Endodermal cell (in vitro differentiated cells): ENCODE measurements around the gene AP5S1. TPM values are rescaled to one million over a fixed set of nuclear protein-coding genes. Genes with fewer than 3 reads are reported as not detected.

Experiments
- DNase-seq: peaks from one replicate; pipeline ENCODE4 v3.0.0-alpha.2; 2017
- H3K27ac ChIP-seq: 2 replicates; pipeline ENCODE4 v1.5.1; 2013; ENCODE audit warnings: mild to moderate bottlenecking, low read depth, low read length, moderate library complexity
- H3K27me3 ChIP-seq: 2 replicates; pipeline ENCODE4 v1.6.1; 2013; ENCODE audit warnings: mild to moderate bottlenecking, low read length, moderate library complexity; ENCODE audit not compliant: insufficient read depth, control insufficient read depth, poor library complexity, severe bottlenecking
- H3K36me3 ChIP-seq: 2 replicates; pipeline ENCODE4 v1.7.0; 2013; ENCODE audit warnings: mild to moderate bottlenecking, low read length, moderate library complexity; ENCODE audit not compliant: control insufficient read depth, insufficient read depth
- H3K4me1 ChIP-seq: one replicate; pipeline ENCODE4 v1.7.0; 2013; ENCODE audit warnings: low read length; ENCODE audit not compliant: control insufficient read depth, insufficient read depth
- H3K4me3 ChIP-seq: 2 replicates; pipeline ENCODE4 v1.5.1; 2013; ENCODE audit warnings: mild to moderate bottlenecking, low read length, moderate library complexity
- H3K9ac ChIP-seq: 2 replicates; pipeline ENCODE4 v1.6.1; 2013; ENCODE audit warnings: mild to moderate bottlenecking, low read length, moderate library complexity; ENCODE audit not compliant: poor library complexity, severe bottlenecking; ENCODE audit errors: extremely low read depth
- H3K9me3 ChIP-seq: 2 replicates; pipeline ENCODE4 v1.6.1; 2013; ENCODE audit warnings: mild to moderate bottlenecking, low read length, moderate library complexity; ENCODE audit not compliant: control insufficient read depth
- H3K27ac Mint-ChIP-seq: 2 replicates; pipeline ENCODE4 v1.8.0; 2020; ENCODE audit warnings: mixed read lengths
- H3K27me3 Mint-ChIP-seq: 2 replicates; pipeline ENCODE4 v1.8.0; 2021; ENCODE audit warnings: mild to moderate bottlenecking, mixed read lengths; ENCODE audit not compliant: insufficient read depth
- H3K36me3 Mint-ChIP-seq: 2 replicates; pipeline ENCODE4 v1.8.0; 2020; ENCODE audit warnings: low read depth, mixed read lengths
- H3K4me1 Mint-ChIP-seq: 2 replicates; pipeline ENCODE4 v1.8.0; 2020; ENCODE audit warnings: mixed read lengths
- H3K4me3 Mint-ChIP-seq: 2 replicates; pipeline ENCODE4 v1.8.0; 2020; ENCODE audit warnings: mild to moderate bottlenecking, moderate library complexity, mixed read lengths
- H3K9me3 Mint-ChIP-seq: 2 replicates; pipeline ENCODE4 v1.8.0; 2020; ENCODE audit warnings: mild to moderate bottlenecking, mixed read lengths
- CTCF ChIP-seq: fragments of 200-600 bp; sonication (generic); conservative IDR thresholded peaks from 2 replicates; pipeline ENCODE4 v1.5.0; 2021; ENCODE audit warnings: antibody characterized with exemption, mild to moderate bottlenecking
- WGBS, 2 experiments: methylation state at CpG; one replicate each; pipeline versions ENCODE4 v1.1.5 to v1.1.7; 2013; ENCODE audit warnings: missing lambda C conversion rate in 2 of 2, mixed read lengths in 1 of 2; ENCODE audit not compliant: insufficient coverage in 1 of 2, insufficient read length in 1 of 2; 5-methylcytosine and 5-hydroxymethylcytosine counted together
- total RNA-seq, 2 donors: library from RNA; stranded (reverse); fragmentation: NEBNext Ultra II Directional in 1 of 2; extraction: Animal tissue kit (Norgen Biotek cat#: 25700) in 1 of 2; gene quantifications; 2 replicates in 1 of 2; 3 replicates in 1 of 2; pipeline ENCODE4 v1.2.1, GENCODE V29; 2021

AP5S1 gene
- total RNA-seq, 2 donors from 2014 or later, result 5.1 to 6.1 TPM

- no peaks in the 10 kb centered on the region for H3K9me3 ChIP-seq
- WGBS, 2 experiments, result 92 to 96% methylated on average over 5 to 7 of the region's 9 CpGs
- H3K9ac ChIP-seq, result no peak overlapping the region
- no peak for TF ChIP-seq CTCF
- no peaks in the 10 kb centered on the region for H3K36me3 ChIP-seq
- H3K4me3 Mint-ChIP-seq, result no peak overlapping the region
- H3K4me1 ChIP-seq, result peaks cover 1% of the 10 kb centered on the region
- peaks cover 8% of the 10 kb centered on the region for H3K27me3 Mint-ChIP-seq
- no peak overlapping the region for H3K27ac ChIP-seq
- no peaks in the 10 kb centered on the region for H3K36me3 Mint-ChIP-seq
- H3K4me1 Mint-ChIP-seq, result peaks cover 10% of the 10 kb centered on the region
- no peak overlapping the region for H3K4me3 ChIP-seq
- H3K27ac Mint-ChIP-seq, result no peak overlapping the region
- DNase-seq, result no peak
- no peaks in the 10 kb centered on the region for H3K27me3 ChIP-seq
- peaks cover 1% of the 10 kb centered on the region for H3K9me3 Mint-ChIP-seq
These were observed 8.1 kb upstream of the AP5S1 start for GRCh38 chr20:3812259-3812681.

- Histone ChIP-seq H3K4me1 (no peaks in the 10 kb centered on the region), H3K36me3 (no peaks in the 10 kb centered on the region), H3K4me3 (no peak overlapping the region), H3K9me3 (no peaks in the 10 kb centered on the region), H3K27me3 (no peaks in the 10 kb centered on the region), H3K9ac (no peak overlapping the region), H3K27ac (no peak overlapping the region)
- H3K36me3 Mint-ChIP-seq, result no peaks in the 10 kb centered on the region
- peaks cover under 1% of the 10 kb centered on the region for H3K9me3 Mint-ChIP-seq
- H3K4me3 Mint-ChIP-seq, result no peak overlapping the region
- TF ChIP-seq CTCF, result no peak
- peaks cover 8% of the 10 kb centered on the region for H3K27me3 Mint-ChIP-seq
- no peak overlapping the region for H3K27ac Mint-ChIP-seq
- DNase-seq, result no peak
- 86% methylated on average over 8 of the region's 8 CpGs for WGBS, 2 experiments
- H3K4me1 Mint-ChIP-seq, result peaks cover under 1% of the 10 kb centered on the region
These were observed 7.1 kb upstream of the AP5S1 start for GRCh38 chr20:3812975-3813847.

GRCh38 chr20:3813848-3814581 is 6.3 kb upstream of the AP5S1 start:
- Mint-ChIP-seq H3K4me1 (no peaks in the 10 kb centered on the region), H3K27ac (no peak overlapping the region), H3K9me3 (no peaks in the 10 kb centered on the region), H3K36me3 (no peaks in the 10 kb centered on the region), H3K27me3 (peaks cover 8% of the 10 kb centered on the region), H3K4me3 (no peak overlapping the region)
- no peaks in the 10 kb centered on the region for H3K9me3 ChIP-seq
- no peaks in the 10 kb centered on the region for H3K4me1 ChIP-seq
- H3K36me3 ChIP-seq, result no peaks in the 10 kb centered on the region
- H3K27ac ChIP-seq, result no peak overlapping the region
- no peaks in the 10 kb centered on the region for H3K27me3 ChIP-seq
- H3K9ac ChIP-seq, result no peak overlapping the region
- WGBS, 2 experiments, result 92% methylated on average over 4 to 11 of the region's 12 CpGs
- no peak for TF ChIP-seq CTCF
- no peak overlapping the region for H3K4me3 ChIP-seq
- no peak for DNase-seq
